HUES64 (cell line): Measurements from ENCODE around the gene FOXP1.

ENCODE experiments used
- H3K27ac ChIP-seq: 2 replicates; pipeline ENCODE4 v1.7.0; 2013; ENCODE audit warnings: low read depth, low read length, inconsistent platforms
- H3K27me3 ChIP-seq: 2 replicates; pipeline ENCODE4 v1.6.1; 2013; ENCODE audit warnings: mild to moderate bottlenecking, low read length; ENCODE audit not compliant: insufficient read depth
- H3K36me3 ChIP-seq: 2 replicates; pipeline ENCODE4 v1.6.1; 2013; ENCODE audit warnings: mild to moderate bottlenecking, low read length; ENCODE audit not compliant: insufficient read depth
- H3K4me1 ChIP-seq: 2 replicates; pipeline ENCODE4 v1.6.1; 2013; ENCODE audit warnings: mild to moderate bottlenecking, low read length, moderate library complexity; ENCODE audit not compliant: insufficient read depth
- H3K4me3 ChIP-seq: 2 replicates; pipeline ENCODE4 v1.5.1; 2013; ENCODE audit warnings: mild to moderate bottlenecking, low read length, moderate library complexity
- H3K9ac ChIP-seq: 2 replicates; pipeline ENCODE4 v1.6.1; 2013; ENCODE audit warnings: mild to moderate bottlenecking, low read depth, low read length
- H3K9me3 ChIP-seq: 2 replicates; pipeline ENCODE4 v1.6.1; 2013; ENCODE audit warnings: low read depth, low read length; ENCODE audit not compliant: insufficient read depth
- WGBS: fragments of 150-250, 120-280 bp; methylation state at CpG from one replicate; pipeline ENCODE4 v1.1.7; 2013; ENCODE audit warnings: missing lambda C conversion rate; 5-methylcytosine and 5-hydroxymethylcytosine counted together

FOXP1 gene

DNA sequence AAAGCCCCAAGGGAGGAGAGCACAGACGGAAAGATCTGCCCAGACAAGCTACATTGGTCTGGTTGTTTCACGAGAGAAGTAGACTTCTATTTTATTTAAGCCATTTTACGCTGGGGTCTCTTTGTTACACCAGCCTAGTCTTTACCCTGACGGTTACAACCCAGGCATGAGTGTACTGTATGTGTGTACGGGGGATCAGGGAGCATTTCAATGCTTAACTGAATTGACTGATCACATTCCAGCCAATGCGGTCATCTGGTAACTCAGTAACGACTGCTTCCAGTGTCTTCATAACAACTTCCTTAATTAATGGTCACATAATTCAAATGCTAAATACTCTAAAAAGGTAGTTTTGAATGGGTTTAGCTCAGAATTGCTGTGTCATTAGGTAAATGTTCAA lies 288.6 kb downstream of the FOXP1 start:
- H3K36me3 ChIP-seq = no peaks in the 10 kb centered on the region
- no peaks in the 10 kb centered on the region for H3K27me3 ChIP-seq
- no peaks in the 10 kb centered on the region for H3K9me3 ChIP-seq
- H3K27ac ChIP-seq = no peak overlapping the region
- peaks cover 34% of the 10 kb centered on the region for H3K4me1 ChIP-seq
- no peak overlapping the region for H3K4me3 ChIP-seq
- WGBS = 93% methylated on average over 7 of the region's 7 CpGs
- no peak overlapping the region for H3K9ac ChIP-seq

DNA sequence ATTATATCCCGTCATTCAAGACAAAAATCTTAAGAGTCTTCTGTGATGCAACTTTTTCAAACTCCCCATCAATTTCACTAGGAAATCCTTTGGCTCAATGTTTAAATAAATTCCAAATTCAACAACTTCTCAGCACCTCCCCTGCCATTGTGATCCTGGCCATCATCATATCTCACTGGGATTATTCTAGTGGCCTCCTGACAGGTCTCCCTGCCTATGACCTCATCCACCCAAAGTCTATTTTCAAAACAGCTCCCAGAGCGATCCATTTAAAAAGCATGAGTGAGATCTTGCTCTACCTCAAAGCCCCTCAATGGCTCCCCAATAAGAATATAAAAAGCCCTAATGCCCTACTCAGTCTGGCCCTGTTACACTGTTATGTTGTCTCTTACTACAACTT lies 293.2 kb downstream of the FOXP1 start:
- Histone ChIP-seq H3K36me3 (no peaks in the 10 kb centered on the region), H3K27ac (no peak overlapping the region), H3K4me3 (no peak overlapping the region), H3K27me3 (no peaks in the 10 kb centered on the region), H3K9ac (no peak overlapping the region), H3K9me3 (no peaks in the 10 kb centered on the region), H3K4me1 (peaks cover 8% of the 10 kb centered on the region)
- 94% methylated on average over 2 of the region's 2 CpGs for WGBS

DNA sequence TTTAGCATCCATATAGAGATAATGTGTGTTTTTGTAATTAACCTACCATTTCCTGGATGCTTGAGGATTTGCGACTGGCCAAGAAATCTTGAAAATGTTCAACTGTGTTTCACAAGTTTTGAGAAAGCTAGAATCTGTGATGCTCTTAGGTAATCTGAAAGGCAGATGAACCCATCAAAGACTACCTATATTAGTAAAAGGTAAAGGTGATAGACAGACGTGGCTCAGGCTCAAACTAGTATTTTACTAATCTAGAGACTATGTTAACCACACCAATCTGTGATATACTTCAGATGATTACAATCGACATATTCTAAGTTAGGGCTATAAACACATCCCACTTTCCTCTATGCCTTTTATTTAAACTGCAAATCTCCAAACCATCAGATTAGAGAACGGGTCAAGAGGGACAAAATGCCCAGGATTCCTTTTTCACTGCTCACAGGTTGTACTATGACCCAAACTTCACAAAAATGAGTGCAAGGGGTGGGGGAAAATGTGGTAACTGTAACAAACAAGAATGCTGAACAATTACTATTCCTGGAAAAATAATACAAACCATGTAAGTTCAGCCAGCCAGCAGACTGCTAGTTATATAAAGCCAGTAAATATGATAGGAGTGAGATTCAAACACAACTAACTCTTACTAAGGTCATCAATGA lies 295.1 kb downstream of the FOXP1 start:
- no peak overlapping the region for H3K9ac ChIP-seq
- H3K36me3 ChIP-seq = no peaks in the 10 kb centered on the region
- 91% methylated on average over 4 of the region's 4 CpGs for WGBS
- H3K27me3 ChIP-seq = no peaks in the 10 kb centered on the region
- H3K4me1 ChIP-seq = peaks cover 3% of the 10 kb centered on the region
- no peak overlapping the region for H3K27ac ChIP-seq
- H3K4me3 ChIP-seq = no peak overlapping the region
- H3K9me3 ChIP-seq = no peaks in the 10 kb centered on the region

DNA sequence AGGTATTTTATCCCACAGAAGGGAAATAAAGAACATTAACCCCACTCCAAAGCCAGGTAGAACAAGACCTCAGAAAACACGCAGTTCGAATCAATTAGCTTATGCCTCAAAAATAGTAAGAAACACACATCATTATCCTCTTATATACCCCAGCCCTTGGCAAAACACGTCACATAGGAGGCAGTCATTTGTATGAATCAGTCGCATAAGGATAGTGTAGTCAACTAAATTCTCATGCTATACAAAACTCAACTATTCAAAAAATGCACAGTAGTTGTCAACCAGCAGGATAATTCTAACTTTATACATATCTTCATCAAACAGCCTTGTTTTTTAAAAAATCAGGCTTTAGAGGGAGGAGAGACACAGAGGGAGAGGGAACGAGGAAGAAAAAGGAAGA lies 298.4 kb downstream of the FOXP1 start:
- no peak overlapping the region for H3K9ac ChIP-seq
- no peaks in the 10 kb centered on the region for H3K27me3 ChIP-seq
- H3K36me3 ChIP-seq = no peaks in the 10 kb centered on the region
- H3K27ac ChIP-seq = no peak overlapping the region
- no peak overlapping the region for H3K4me3 ChIP-seq
- peaks cover 11% of the 10 kb centered on the region for H3K4me1 ChIP-seq
- WGBS = 98% methylated on average over 5 of the region's 5 CpGs
- H3K9me3 ChIP-seq = no peaks in the 10 kb centered on the region

DNA sequence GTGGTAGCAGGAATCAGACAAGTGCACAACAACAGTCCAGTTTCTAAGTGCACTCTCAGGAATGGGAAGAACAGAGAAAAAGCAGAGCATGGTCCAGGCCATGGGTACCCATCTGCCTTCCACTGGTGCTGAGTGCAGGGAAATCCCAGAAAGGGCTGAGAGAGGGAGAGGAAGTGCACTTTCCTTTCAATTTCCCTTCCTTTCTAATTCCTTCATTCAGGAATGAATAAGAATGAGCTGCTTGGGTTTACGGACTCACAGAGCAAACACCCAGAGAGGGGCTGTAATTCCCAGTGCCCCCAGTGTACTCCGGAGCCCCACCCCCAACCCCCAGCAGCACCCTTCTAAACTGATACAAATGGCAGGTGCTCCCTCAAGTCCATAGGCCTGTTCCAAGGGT lies 300.6 kb downstream of the FOXP1 start:
- Histone ChIP-seq H3K9me3 (no peaks in the 10 kb centered on the region), H3K27me3 (no peaks in the 10 kb centered on the region), H3K9ac (no peak overlapping the region), H3K4me3 (no peak overlapping the region), H3K36me3 (no peaks in the 10 kb centered on the region), H3K4me1 (peaks cover 11% of the 10 kb centered on the region), H3K27ac (no peak overlapping the region)
- WGBS = 42% methylated on average over 2 of the region's 2 CpGs

DNA sequence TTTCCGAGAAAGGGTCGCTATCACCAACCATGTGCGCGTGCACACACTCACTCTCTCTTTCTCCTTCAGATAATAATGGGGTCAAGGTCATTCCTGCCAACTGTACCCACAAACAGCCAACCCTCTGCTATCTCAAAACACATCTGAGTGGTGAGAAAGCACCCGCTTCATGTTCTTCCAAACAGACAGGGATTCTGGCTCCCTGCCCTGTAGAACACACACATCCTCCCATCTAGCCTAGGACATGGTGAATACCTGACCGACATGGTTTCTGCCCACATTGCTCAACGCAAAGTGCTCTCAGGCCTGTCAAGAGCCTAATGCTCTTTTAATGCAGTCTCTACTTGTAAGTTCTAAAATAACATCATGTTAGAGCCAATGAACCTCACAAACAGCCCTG lies 302.2 kb downstream of the FOXP1 start:
- H3K27ac ChIP-seq = no peak overlapping the region
- H3K9ac ChIP-seq = no peak overlapping the region
- H3K36me3 ChIP-seq = no peaks in the 10 kb centered on the region
- no peak overlapping the region for H3K4me3 ChIP-seq
- no peaks in the 10 kb centered on the region for H3K9me3 ChIP-seq
- WGBS = 94% methylated on average over 7 of the region's 7 CpGs
- peaks cover 11% of the 10 kb centered on the region for H3K4me1 ChIP-seq
- H3K27me3 ChIP-seq = no peaks in the 10 kb centered on the region

DNA sequence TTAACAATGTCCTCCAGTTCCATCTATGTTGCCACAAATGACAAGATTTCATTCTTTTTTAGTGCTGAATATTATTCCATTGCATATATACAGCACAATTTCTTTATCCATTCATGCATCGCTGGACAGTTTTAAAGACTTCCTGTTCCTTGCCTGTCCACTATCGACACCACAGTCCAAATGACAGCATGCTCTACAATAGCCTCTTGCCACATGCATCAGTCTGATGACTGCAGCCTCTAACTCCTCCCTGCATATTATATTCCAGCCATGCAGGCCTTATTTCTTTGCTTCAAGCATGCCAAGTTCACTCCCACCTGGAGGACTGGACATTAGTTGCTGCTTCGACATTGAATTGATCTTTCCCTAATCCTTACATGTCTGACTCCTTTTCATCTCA lies 306.2 kb downstream of the FOXP1 start:
- WGBS = 97% methylated on average over 3 of the region's 3 CpGs

DNA sequence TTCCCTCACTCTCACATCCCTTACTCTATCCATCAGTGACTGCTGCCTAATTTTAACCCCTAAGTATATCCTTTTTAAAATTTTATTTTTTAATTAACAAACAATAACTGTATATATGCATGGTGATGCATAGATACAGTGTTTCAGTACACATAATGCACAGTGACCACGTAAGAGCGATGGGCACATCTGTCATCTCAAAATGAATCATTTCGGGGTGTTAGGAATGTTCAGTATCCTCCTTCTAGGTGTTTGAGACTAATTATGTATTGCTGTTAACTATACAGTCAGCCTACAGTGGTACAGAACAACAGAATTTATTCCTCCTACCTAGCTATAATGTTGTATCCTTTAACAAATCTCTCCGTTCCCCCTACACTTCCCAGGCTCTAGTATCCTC lies 307.0 kb downstream of the FOXP1 start:
- 97% methylated on average over 4 of the region's 4 CpGs for WGBS
- no peak overlapping the region for H3K9ac ChIP-seq
- H3K4me1 ChIP-seq = no peaks in the 10 kb centered on the region
- H3K4me3 ChIP-seq = no peak overlapping the region
- H3K27me3 ChIP-seq = no peaks in the 10 kb centered on the region
- H3K27ac ChIP-seq = no peak overlapping the region
- no peaks in the 10 kb centered on the region for H3K9me3 ChIP-seq
- no peaks in the 10 kb centered on the region for H3K36me3 ChIP-seq

More for the DNA sequence above, 306.2 kb downstream of the FOXP1 start:
- Histone ChIP-seq H3K4me3 (no peak overlapping the region), H3K36me3 (no peaks in the 10 kb centered on the region), H3K9ac (no peak overlapping the region), H3K27ac (no peak overlapping the region), H3K4me1 (0 out of 2 replicates have a peak, but pooled peaks cover under 1% of the 10 kb centered on the region), H3K9me3 (no peaks in the 10 kb centered on the region), H3K27me3 (no peaks in the 10 kb centered on the region)

DNA sequence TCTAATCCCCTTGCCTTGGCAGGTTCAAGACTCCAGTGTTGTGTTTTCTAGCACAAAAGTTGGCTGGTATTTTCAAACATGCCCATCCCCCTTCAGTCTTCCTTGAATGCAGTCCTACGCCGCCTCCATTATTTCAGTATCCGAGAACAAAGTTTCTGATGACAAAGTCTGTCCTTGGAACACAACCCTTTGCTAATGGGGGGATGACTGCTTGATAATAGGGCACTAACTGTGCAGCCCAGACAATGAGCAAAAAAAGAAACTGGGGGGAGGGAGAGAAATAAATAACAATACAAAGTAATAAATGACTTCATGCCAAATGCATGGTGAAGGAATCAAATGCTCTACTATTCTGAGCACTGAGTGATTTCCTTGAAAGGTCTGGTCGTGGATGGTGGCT lies 310.1 kb downstream of the FOXP1 start:
- Histone ChIP-seq H3K4me3 (no peak overlapping the region), H3K27ac (no peak overlapping the region), H3K27me3 (no peaks in the 10 kb centered on the region), H3K4me1 (0 out of 2 replicates have a peak, but pooled peaks cover 6% of the 10 kb centered on the region), H3K9ac (no peak overlapping the region), H3K36me3 (no peaks in the 10 kb centered on the region), H3K9me3 (no peaks in the 10 kb centered on the region)
- WGBS = 94% methylated on average over 4 of the region's 4 CpGs

DNA sequence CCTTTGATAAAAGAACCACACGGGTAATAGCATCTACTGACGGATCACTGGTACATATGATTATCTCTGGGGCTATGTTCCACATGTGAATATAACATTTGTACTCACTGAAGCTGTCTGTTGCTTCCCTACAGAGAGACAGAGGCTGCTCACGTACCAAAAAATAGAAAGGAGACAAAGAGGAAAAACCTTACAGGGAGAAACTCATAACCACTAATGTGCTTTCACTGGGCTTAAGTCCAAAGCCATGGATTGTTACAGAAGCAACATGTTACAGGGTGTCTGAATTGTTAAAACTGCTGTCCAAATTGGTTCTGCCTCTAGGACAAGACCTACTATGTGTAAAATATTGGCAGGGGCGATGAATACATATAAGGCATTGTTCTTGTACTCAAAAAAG lies 311.9 kb downstream of the FOXP1 start:
- WGBS = 96% methylated on average over 4 of the region's 4 CpGs
- H3K4me1 ChIP-seq = 0 out of 2 replicates have a peak, but pooled peaks cover 6% of the 10 kb centered on the region
- no peak overlapping the region for H3K27ac ChIP-seq

DNA sequence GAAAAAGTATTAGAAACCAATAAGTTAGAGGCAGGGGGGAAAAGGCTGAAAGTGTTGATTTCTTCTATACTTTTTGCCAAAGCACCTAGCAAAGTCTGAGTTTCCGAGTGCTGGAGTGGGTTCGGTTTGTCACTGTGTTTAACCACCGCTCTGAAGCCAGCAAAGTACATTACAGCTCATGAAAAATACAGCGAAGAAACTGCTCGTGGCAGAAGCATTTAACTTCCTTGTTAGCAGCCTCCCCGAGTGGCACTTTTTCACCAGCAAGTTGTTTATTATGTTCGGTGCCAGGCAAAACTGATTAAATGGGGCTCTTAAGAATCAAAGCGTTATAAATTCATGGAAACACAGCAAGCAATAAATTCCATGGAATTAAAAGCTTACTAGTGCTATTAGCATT lies 313.6 kb downstream of the FOXP1 start:
- no peaks in the 10 kb centered on the region for H3K36me3 ChIP-seq
- H3K9ac ChIP-seq = no peak overlapping the region
- no peaks in the 10 kb centered on the region for H3K9me3 ChIP-seq
- no peaks in the 10 kb centered on the region for H3K27me3 ChIP-seq
- WGBS = 94% methylated on average over 8 of the region's 8 CpGs
- H3K4me3 ChIP-seq = no peak overlapping the region
- H3K4me1 ChIP-seq = 0 out of 2 replicates have a peak, but pooled peaks cover 6% of the 10 kb centered on the region
- H3K27ac ChIP-seq = no peak overlapping the region

More for the DNA sequence above, 311.9 kb downstream of the FOXP1 start:
- H3K9ac ChIP-seq = no peak overlapping the region
- H3K4me3 ChIP-seq = no peak overlapping the region
- no peaks in the 10 kb centered on the region for H3K36me3 ChIP-seq
- H3K27me3 ChIP-seq = no peaks in the 10 kb centered on the region
- no peaks in the 10 kb centered on the region for H3K9me3 ChIP-seq
